Measurements from ENCODE around the gene TLCD1.

The TLCD1 gene

DNA sequence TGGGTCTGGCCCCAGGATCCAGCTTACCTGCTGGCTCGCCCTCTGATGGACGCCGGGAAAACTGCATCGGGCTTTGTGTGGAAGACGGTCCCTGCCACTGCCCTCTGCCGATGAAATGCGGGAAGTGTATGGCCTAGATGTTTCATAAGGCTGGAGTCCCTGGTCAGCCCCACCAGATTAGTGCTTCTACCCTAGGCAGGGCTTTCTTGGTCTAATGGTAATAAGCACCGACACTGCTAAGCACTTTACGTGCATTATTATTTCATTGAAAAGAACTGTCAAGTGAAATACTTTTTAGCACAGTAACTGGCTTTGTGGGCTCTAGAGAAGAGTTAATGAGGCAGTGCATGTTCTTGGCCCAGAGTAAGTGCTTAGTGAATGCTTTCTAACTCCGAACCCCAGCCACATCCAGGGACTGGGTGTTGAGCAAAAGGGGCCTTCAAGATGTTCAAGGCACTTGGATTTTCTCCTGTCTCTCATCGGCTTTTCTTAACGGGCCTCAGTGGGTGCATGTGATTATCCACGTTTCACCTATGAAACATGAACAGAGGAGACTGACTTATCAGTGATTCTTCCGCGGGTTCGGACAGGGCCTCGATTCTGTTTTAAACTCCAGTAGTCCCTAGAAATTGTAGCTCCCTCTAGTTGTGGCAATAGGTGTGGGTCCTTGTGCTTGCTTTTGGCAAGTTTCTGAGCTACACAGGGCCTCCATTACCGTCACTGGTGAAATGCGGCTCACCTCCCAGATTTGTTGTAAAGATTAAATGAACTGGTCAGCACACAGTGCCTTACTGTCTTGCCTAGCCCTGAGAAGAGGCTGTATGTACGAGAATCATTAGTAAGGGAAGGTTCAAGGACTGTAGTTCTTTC is 24.4 kb upstream of the TLCD1 start:
- Histone ChIP-seq H3K27me3 (ENCODE audit: insufficient read depth, low read length, poor library complexity) (no peaks in the 10 kb centered on the region), H3K4me3 (ENCODE audit: low read depth in 1 of 2, low read length in 2 of 2) (no peak overlapping the region), H3K27ac (ENCODE audit: low read length) (no peak overlapping the region), H3K9ac (ENCODE audit: low read depth, low read length) (no peak overlapping the region), H3K4me1 (ENCODE audit: insufficient read depth, low read length) (peaks cover 20% of the 10 kb centered on the region), H2AFZ (ENCODE audit: low read depth, low read length) (no peak overlapping the region), H3K36me3 (ENCODE audit: insufficient read depth, low read length) (peaks cover 64% of the 10 kb centered on the region), H3K79me2 (ENCODE audit: insufficient read depth, low read length) (peaks cover 28% of the 10 kb centered on the region), H3K4me2 (ENCODE audit: insufficient read depth, low read length) (no peak overlapping the region), H4K20me1 (ENCODE audit: insufficient read depth, low read length) (peaks cover 50% of the 10 kb centered on the region), H3K9me3 (ENCODE audit: insufficient read depth, low read length, severe bottlenecking) (no peaks in the 10 kb centered on the region)
- TF ChIP-seq, protein P1, sequence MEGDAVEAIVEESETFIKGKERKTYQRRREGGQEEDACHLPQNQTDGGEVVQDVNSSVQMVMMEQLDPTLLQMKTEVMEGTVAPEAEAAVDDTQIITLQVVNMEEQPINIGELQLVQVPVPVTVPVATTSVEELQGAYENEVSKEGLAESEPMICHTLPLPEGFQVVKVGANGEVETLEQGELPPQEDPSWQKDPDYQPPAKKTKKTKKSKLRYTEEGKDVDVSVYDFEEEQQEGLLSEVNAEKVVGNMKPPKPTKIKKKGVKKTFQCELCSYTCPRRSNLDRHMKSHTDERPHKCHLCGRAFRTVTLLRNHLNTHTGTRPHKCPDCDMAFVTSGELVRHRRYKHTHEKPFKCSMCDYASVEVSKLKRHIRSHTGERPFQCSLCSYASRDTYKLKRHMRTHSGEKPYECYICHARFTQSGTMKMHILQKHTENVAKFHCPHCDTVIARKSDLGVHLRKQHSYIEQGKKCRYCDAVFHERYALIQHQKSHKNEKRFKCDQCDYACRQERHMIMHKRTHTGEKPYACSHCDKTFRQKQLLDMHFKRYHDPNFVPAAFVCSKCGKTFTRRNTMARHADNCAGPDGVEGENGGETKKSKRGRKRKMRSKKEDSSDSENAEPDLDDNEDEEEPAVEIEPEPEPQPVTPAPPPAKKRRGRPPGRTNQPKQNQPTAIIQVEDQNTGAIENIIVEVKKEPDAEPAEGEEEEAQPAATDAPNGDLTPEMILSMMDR (IDR thresholded peaks at IDR 0.05; ENCODE audit: borderline replicate concordance, extremely low read depth, low read length, poor library complexity, severe bottlenecking) = peak; percentile 99
- no peak for TF ChIP-seq EZH2 (IDR thresholded peaks at IDR 0.05; ENCODE audit: borderline replicate concordance, low read depth, low read length, severe bottlenecking)
- DNase-seq = peak; percentile 88
- peak; percentile 73 for ATAC-seq (ENCODE audit: insufficient read depth, low read depth)

- no peak overlapping the region for H2AFZ ChIP-seq (ENCODE audit: low read depth, low read length)
- H3K27me3 ChIP-seq (ENCODE audit: insufficient read depth, low read length, poor library complexity) = no peaks in the 10 kb centered on the region
- H4K20me1 ChIP-seq (ENCODE audit: insufficient read depth, low read length) = peaks cover 57% of the 10 kb centered on the region
- no peak overlapping the region for H3K4me3 ChIP-seq (ENCODE audit: low read depth in 1 of 2, low read length in 2 of 2)
- peaks cover 64% of the 10 kb centered on the region for H3K36me3 ChIP-seq (ENCODE audit: insufficient read depth, low read length)
- peaks cover 35% of the 10 kb centered on the region for H3K79me2 ChIP-seq (ENCODE audit: insufficient read depth, low read length)
- ATAC-seq (ENCODE audit: insufficient read depth, low read depth) (0 out of 3 replicates have a peak, but pooled peaks have one; percentile 1), DNase-seq (no peak)
- no peak overlapping the region for H3K27ac ChIP-seq (ENCODE audit: low read length)
- peaks cover 27% of the 10 kb centered on the region for H3K4me1 ChIP-seq (ENCODE audit: insufficient read depth, low read length)
- H3K9ac ChIP-seq (ENCODE audit: low read depth, low read length) = no peak overlapping the region
- H3K4me2 ChIP-seq (ENCODE audit: insufficient read depth, low read length) = no peak overlapping the region
- no peaks in the 10 kb centered on the region for H3K9me3 ChIP-seq (ENCODE audit: insufficient read depth, low read length, severe bottlenecking)
- TF ChIP-seq, protein P1 (IDR thresholded peaks at IDR 0.05; ENCODE audit: borderline replicate concordance, extremely low read depth, low read length, poor library complexity, severe bottlenecking) = no peak
- no peak for TF ChIP-seq EZH2 (IDR thresholded peaks at IDR 0.05; ENCODE audit: borderline replicate concordance, low read depth, low read length, severe bottlenecking)
Measured at GRCh38 chr17:28749516-28750177, 23.6 kb upstream of the TLCD1 start.

DNA sequence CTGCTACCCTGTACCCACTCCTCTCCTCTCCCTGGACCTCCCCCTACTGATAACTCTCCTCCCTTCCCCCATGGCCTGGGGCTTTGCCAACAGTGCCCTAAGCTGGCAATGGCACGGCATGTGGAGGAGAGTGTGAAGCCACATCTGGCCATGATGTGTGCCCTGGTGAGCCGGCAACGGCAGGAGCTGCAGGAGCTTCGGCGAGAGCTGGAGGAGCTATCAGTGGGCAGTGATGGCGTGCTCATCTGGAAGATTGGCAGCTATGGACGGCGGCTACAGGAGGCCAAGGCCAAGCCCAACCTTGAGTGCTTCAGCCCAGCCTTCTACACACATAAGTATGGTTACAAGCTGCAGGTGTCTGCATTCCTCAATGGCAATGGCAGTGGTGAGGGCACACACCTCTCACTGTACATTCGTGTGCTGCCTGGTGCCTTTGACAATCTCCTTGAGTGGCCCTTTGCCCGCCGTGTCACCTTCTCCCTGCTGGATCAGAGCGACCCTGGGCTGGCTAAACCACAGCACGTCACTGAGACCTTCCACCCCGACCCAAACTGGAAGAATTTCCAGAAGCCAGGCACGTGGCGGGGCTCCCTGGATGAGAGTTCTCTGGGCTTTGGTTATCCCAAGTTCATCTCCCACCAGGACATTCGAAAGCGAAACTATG is 23.0 kb upstream of the TLCD1 start:
- H3K4me2 ChIP-seq (ENCODE audit: insufficient read depth, low read length) = no peak overlapping the region
- H3K9ac ChIP-seq (ENCODE audit: low read depth, low read length) = no peak overlapping the region
- no peak overlapping the region for H3K27ac ChIP-seq (ENCODE audit: low read length)
- ATAC-seq (ENCODE audit: insufficient read depth, low read depth) = no peak
- H3K4me1 ChIP-seq (ENCODE audit: insufficient read depth, low read length) = peaks cover 27% of the 10 kb centered on the region
- TF ChIP-seq EZH2 (IDR thresholded peaks at IDR 0.05; ENCODE audit: borderline replicate concordance, low read depth, low read length, severe bottlenecking) = no peak
- TF ChIP-seq, protein P1 (IDR thresholded peaks at IDR 0.05; ENCODE audit: borderline replicate concordance, extremely low read depth, low read length, poor library complexity, severe bottlenecking) = no peak
- no peaks in the 10 kb centered on the region for H3K27me3 ChIP-seq (ENCODE audit: insufficient read depth, low read length, poor library complexity)
- H4K20me1 ChIP-seq (ENCODE audit: insufficient read depth, low read length) = peaks cover 58% of the 10 kb centered on the region
- peaks cover 64% of the 10 kb centered on the region for H3K36me3 ChIP-seq (ENCODE audit: insufficient read depth, low read length)
- no peak overlapping the region for H2AFZ ChIP-seq (ENCODE audit: low read depth, low read length)
- H3K79me2 ChIP-seq (ENCODE audit: insufficient read depth, low read length) = peaks cover 41% of the 10 kb centered on the region
- H3K9me3 ChIP-seq (ENCODE audit: insufficient read depth, low read length, severe bottlenecking) = no peaks in the 10 kb centered on the region
- no peak for DNase-seq
- H3K4me3 ChIP-seq (ENCODE audit: low read depth in 1 of 2, low read length in 2 of 2) = no peak overlapping the region
